Spleen (tissue), 11 donors: ENCODE data around the gene SCNM1. TPM values are rescaled to one million over a fixed set of nuclear protein-coding genes. Genes with fewer than 3 reads are reported as not detected.

Source experiments
- DNase-seq: peaks from one replicate; pipeline ENCODE4 v3.0.0-alpha.2; 2020
- H3K27ac ChIP-seq, 8 donors: fragments of 200-600 bp; sonication (generic) in 7 of 8; 1 replicate in 4 of 8; 2 replicates in 4 of 8; pipeline versions ENCODE4 v1.5.0 to v1.8.0; 2016 to 2021; ENCODE audit warnings: inconsistent platforms in 4 of 8, mild to moderate bottlenecking in 4 of 8, moderate library complexity in 1 of 8
- H3K27me3 ChIP-seq, 7 donors: fragments of 200-600 bp; sonication (generic) in 6 of 7; replicated peaks in 1 of 7; 1 replicate in 4 of 7; 2 replicates in 3 of 7; pipeline versions ENCODE4 v1.5.0 to v1.8.0; 2016 to 2021; ENCODE audit warnings: inconsistent platforms in 3 of 7, mild to moderate bottlenecking in 1 of 7
- H3K36me3 ChIP-seq, 6 donors: fragments of 200-600 bp; sonication (generic) in 5 of 6; 1 replicate in 4 of 6; 2 replicates in 2 of 6; pipeline versions ENCODE4 v1.5.0 to v1.8.0; 2016 to 2021; ENCODE audit warnings: inconsistent platforms in 2 of 6
- H3K4me1 ChIP-seq, 6 donors: fragments of 200-600 bp; sonication (generic) in 5 of 6; 1 replicate in 3 of 6; 2 replicates in 3 of 6; pipeline versions ENCODE4 v1.5.0 to v1.8.0; 2016 to 2021; ENCODE audit warnings: inconsistent platforms in 3 of 6
- H3K4me3 ChIP-seq, 8 donors: fragments of 200-600 bp; sonication (generic) in 7 of 8; 1 replicate in 4 of 8; 2 replicates in 4 of 8; pipeline versions ENCODE4 v1.5.0 to v1.8.0; 2016 to 2021; ENCODE audit warnings: inconsistent platforms in 4 of 8, mild to moderate bottlenecking in 4 of 8, moderate library complexity in 2 of 8
- H3K9me3 ChIP-seq, 8 donors: fragments of 200-600 bp; sonication (generic) in 7 of 8; 1 replicate in 4 of 8; 2 replicates in 4 of 8; pipeline versions ENCODE4 v1.5.0 to v1.8.0; 2016 to 2021; ENCODE audit warnings: inconsistent platforms in 4 of 8
- CTCF ChIP-seq, 11 experiments: fragments of 200-600 bp in 7 of 11; fragments of 450-650 bp in 4 of 11; sonication (generic) in 4 of 11; IDR thresholded peaks in 8 of 11; conservative IDR thresholded peaks in 3 of 11; 1 replicate in 7 of 11; 2 replicates in 4 of 11; pipeline versions ENCODE4 v1.4.0 to v1.8.0; 2016 to 2021; ENCODE audit warnings: antibody characterized with exemption in 11 of 11, inconsistent platforms in 4 of 11, mild to moderate bottlenecking in 1 of 11
- POLR2A ChIP-seq, 3 donors: fragments of 450-650 bp; IDR thresholded peaks; one replicate each; pipeline ENCODE4 v1.5.1; 2017; ENCODE audit warnings: antibody characterized with exemption in 3 of 3, mild to moderate bottlenecking in 1 of 3
- POLR2AphosphoS5 ChIP-seq, 3 donors: sonication (generic); formaldehyde crosslinking; IDR thresholded peaks; one replicate each; pipeline ENCODE4 v1.5.1; 2017; ENCODE audit warnings: antibody characterized with exemption in 3 of 3
- WGBS, 5 donors: extraction: QIAGEN DNeasy Blood & Tissue Kit in 3 of 5; methylation state at CpG; one replicate each; pipeline versions ENCODE4 v1.1.5 to v1.1.7; 2013 to 2018; 5-methylcytosine and 5-hydroxymethylcytosine counted together
- intact Hi-C: fragments of 100-400 bp; cut with DNase I; formaldehyde crosslinking; loops from one replicate; pipeline ENCODE4 v1.15.0; 2023; ENCODE audit warnings: low total_unique reads
- polyA plus RNA-seq, 3 donors: library from polyadenylated mRNA; stranded (reverse); fragments of 200-250 nt; gene quantifications; one replicate each; pipeline ENCODE4 v1.2.1, GENCODE V29; 2013
- total RNA-seq, 7 donors: library from RNA; depleted of rRNA in 3 of 7; stranded (reverse); fragments of >200 nt in 3 of 7; fragmentation: NEBNext Ultra II Directional in 4 of 7; extraction: Animal tissue kit (Norgen Biotek cat#: 25700) in 4 of 7; gene quantifications; one replicate each; pipeline versions ENCODE4 v1.1.0 to v1.2.1, GENCODE V29; 2016 to 2021
- donor health status: healthy with polysubstance abuse.
- donor health status: DM: no; HTN: no; CAD: no; lungs with moderate emphysema.
- donor health status: DM: no; HTN: no; CAD: no.
- donor health status: Bipolar disorder and iron deficiency.
- donor health status: healthy.
- donor health status: DM: no; HTN: no; CAD: no.
- donor health status: DM: yes; HTN: yes; CAD: no.

Gene SCNM1
- total and polyA plus RNA-seq, 10 donors, result 36.2 to 96.2 (median 49.8) TPM

- H3K4me1 ChIP-seq, result peaks cover 0 to 6% (median 0%) of the 10 kb centered on the region in 6 donors
- H3K9me3 ChIP-seq, result no peaks in the 10 kb centered on the region
- H3K36me3 ChIP-seq, result no peaks in the 10 kb centered on the region
- no peak overlapping the region for H3K27ac ChIP-seq
- no peak for TF ChIP-seq POLR2AphosphoS5 (IDR thresholded peaks at IDR 0.05)
- TF ChIP-seq POLR2A (IDR thresholded peaks at IDR 0.05), result no peak
- no peak for TF ChIP-seq CTCF (IDR thresholded peaks at IDR 0.05 in 8 of 11, conservative IDR thresholded peaks at IDR 0.05 in 3 of 11)
- no peaks in the 10 kb centered on the region for H3K27me3 ChIP-seq
- H3K4me3 ChIP-seq, result no peak overlapping the region
- no peak for DNase-seq
- WGBS, 5 donors, result 88 to 99% (median 93%) methylated on average over 7 of the region's 7 CpGs
- intact Hi-C loops, result no loop called here
Measured at GRCh38 chr1:151137789-151138188, 28.2 kb upstream of the SCNM1 start.

GRCh38 chr1:151142411-151143056, 23.4 kb upstream of the SCNM1 start:
- 51 to 67% (median 62%) methylated on average over 5 of the region's 5 CpGs for WGBS, 5 donors
- no peak for TF ChIP-seq CTCF (IDR thresholded peaks at IDR 0.05 in 8 of 11, conservative IDR thresholded peaks at IDR 0.05 in 3 of 11)
- intact Hi-C loops, result no loop called here
- no peak for DNase-seq
- Histone ChIP-seq H3K9me3 (no peaks in the 10 kb centered on the region), H3K36me3 (no peaks in the 10 kb centered on the region), H3K4me3 (no peak overlapping the region), H3K4me1 (peaks cover 6 to 40% (median 20%) of the 10 kb centered on the region in 6 donors), H3K27ac (no peak overlapping the region), H3K27me3 (peaks cover 0 to 18% (median 8%) of the 10 kb centered on the region in 7 donors)

- no peak for DNase-seq
- peaks cover 6 to 42% (median 20%) of the 10 kb centered on the region in 6 donors for H3K4me1 ChIP-seq
- TF ChIP-seq POLR2A (IDR thresholded peaks at IDR 0.05), result no peak
- no peak for TF ChIP-seq POLR2AphosphoS5 (IDR thresholded peaks at IDR 0.05)
- TF ChIP-seq CTCF (IDR thresholded peaks at IDR 0.05 in 8 of 11, conservative IDR thresholded peaks at IDR 0.05 in 3 of 11), result no peak
- no peaks in the 10 kb centered on the region for H3K9me3 ChIP-seq
- H3K36me3 ChIP-seq, result no peaks in the 10 kb centered on the region
- intact Hi-C loops, result no loop called here
- H3K4me3 ChIP-seq, result no peak overlapping the region
- H3K27me3 ChIP-seq, result peaks cover 0 to 18% (median 8%) of the 10 kb centered on the region in 7 donors
- WGBS, 5 donors, result 59 to 78% (median 69%) methylated on average over 7 of the region's 7 CpGs
- H3K27ac ChIP-seq, result no peak overlapping the region
Measured at GRCh38 chr1:151143057-151143435, 22.9 kb upstream of the SCNM1 start.

GRCh38 chr1:151143986-151144385, 22.0 kb upstream of the SCNM1 start:
- intact Hi-C loops, result no loop called here
- H3K4me3 ChIP-seq, result no peak overlapping the region
- H3K27me3 ChIP-seq, result peaks cover 0 to 18% (median 8%) of the 10 kb centered on the region in 7 donors
- no peak for TF ChIP-seq POLR2A (IDR thresholded peaks at IDR 0.05)
- no peak for TF ChIP-seq CTCF (IDR thresholded peaks at IDR 0.05 in 8 of 11, conservative IDR thresholded peaks at IDR 0.05 in 3 of 11)
- no peak for TF ChIP-seq POLR2AphosphoS5 (IDR thresholded peaks at IDR 0.05)
- DNase-seq, result no peak
- WGBS, 5 donors, result 55 to 79% (median 66%) methylated on average over 4 to 5 of the region's 5 CpGs
- H3K4me1 ChIP-seq, result peaks cover 6 to 42% (median 20%) of the 10 kb centered on the region in 6 donors
- no peaks in the 10 kb centered on the region for H3K9me3 ChIP-seq
- no peak overlapping the region for H3K27ac ChIP-seq
- no peaks in the 10 kb centered on the region for H3K36me3 ChIP-seq
